H54 (cell line): ENCODE measurements around the gene NOS2.

Experiments used
- DNase-seq: peaks from one replicate; pipeline ENCODE4 v3.0.0; 2011; ENCODE audit warnings: low spot score, mixed read lengths; ENCODE audit not compliant: insufficient read length
- FAIRE-seq: peaks from 3 replicates; lab custom pipeline; 2011; peaks lifted over from hg19 to GRCh38; lab: Jason Lieb, UNC
- POLR2A ChIP-seq: IDR thresholded peaks from 2 replicates; pipeline ENCODE4 v1.6.1; 2011; ENCODE audit warnings: low read depth, mild to moderate bottlenecking, low read length

Gene NOS2

DNA sequence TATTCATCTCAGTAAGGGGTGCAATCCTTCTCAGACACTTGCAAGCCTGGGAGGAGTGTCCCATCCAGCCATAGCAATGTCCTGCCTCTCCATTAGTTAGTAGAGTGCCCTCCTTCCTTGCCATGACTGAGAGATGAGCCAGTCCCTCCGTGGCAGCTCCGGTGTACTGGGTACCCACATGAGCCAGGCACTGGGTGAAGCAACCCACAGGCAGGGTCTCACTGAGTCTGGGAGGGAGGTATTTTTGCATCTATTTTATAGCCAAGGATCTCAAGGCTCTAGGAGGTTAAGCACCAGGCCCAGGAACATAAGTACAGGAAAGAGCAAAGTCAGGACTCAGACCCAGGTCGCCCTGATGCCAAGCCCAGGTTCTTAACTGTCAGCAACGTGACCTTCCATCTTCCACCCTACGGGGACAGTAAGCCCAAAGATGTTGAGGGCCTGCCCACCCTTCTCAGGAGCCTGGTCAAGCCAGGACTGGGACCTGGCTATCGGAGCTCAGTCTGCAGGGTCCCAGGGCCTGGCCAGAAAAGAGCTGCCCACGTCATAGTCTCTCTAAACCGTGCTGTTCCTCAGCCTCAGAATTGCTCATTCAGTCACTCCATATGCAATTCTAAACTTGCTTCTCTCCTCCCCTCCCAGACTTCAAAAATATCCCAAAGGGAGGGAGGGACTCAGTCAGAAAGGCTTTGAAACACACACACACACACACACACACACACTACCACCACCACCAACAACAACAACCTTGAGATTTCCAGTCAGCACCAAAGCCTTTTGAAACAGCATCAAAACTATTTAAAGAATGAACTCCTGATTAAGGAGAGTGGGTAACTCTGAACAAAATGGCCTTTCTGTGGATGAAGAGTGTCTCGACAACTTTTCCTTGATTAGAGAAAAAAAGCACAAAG lies 16.6 kb downstream of the NOS2 start:
- no peak for FAIRE-seq
- TF ChIP-seq POLR2A: no peak
- no peak for DNase-seq

DNA sequence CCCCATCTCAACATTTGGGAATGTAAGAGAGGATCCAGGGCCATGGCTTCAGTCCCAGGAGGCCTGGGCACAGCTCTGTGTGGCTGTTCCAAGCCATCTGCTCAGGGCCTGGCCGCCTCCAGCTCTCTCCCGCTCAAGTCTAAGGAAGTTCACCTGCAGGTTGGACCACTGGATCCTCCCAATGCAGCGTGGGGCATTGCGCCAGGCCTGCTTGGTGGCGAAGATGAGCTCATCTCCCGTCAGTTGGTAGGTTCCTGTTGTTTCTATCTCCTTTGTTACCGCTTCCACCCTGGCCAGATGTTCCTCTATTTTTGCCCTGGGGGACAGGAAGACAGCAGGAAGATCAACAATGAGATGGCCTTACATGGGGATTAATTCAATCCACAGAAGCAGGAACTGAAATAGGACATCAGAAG lies 17.5 kb downstream of the NOS2 start:
- FAIRE-seq (no peak), DNase-seq (no peak)
- no peak for TF ChIP-seq POLR2A

DNA sequence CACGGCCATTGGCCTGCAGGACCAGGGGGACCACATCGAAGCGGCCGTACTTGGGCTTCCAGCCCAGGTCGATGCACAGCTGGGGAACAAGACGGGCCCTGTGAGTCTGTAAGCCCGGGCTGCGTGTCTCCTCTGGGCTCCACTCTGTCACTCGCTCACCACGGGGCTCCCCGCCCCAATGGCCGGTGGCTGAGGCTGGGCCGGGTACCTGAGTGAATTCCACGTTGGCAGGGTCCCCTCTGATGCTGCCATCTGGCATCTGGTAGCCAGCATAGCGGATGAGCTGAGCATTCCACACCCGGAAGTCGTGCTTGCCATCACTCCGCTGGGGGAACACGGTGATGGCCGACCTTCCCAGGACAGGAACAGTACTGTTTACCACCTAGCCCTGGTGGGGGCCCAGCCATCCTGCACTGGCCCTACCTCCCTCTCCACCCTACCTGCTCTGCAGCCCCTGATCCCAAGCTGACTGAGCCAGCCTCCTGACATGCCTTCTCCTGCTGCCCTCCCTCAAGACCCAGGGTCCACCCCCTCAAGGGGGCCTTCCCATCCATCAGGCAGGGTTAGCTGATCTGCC lies 19.4 kb downstream of the NOS2 start:
- TF ChIP-seq POLR2A: no peak
- DNase-seq (no peak), FAIRE-seq (no peak)

DNA sequence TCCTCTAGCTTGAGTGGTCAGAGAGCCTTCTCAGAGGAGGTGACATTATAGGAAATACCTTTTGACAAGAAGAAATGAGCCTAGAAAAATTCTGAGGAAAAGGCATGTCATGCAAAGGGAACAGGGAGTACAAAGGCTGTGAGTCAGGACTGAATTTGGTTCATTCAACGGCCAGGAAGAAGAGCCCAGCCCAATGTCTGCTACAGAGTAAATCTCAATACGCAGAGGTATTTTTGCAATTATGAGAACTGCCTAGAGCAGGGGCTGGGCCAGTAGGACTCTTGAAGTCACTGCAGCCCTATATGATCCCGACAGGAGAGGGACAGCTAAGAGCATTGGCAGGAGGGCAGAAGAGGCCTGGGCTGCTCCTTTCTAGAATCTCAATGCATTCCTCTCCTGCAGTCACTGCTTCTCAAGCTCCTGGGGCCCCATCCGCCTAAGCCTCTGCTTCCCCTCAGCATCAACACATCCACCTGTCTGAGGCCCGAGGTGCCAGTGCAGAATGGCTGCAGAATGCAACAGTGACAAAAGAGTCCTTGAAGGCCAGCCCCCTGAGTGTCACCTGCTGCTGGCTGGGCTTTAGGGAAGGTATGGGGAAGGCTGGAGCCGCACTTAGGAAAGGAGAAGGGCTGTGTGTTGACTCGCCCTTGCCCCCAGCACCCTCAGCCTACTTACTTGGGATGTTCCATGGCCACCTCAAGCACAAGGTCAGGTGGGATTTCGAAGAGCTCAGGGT lies 20.1 kb downstream of the NOS2 start:
- no peak for FAIRE-seq
- no peak for TF ChIP-seq POLR2A

DNA sequence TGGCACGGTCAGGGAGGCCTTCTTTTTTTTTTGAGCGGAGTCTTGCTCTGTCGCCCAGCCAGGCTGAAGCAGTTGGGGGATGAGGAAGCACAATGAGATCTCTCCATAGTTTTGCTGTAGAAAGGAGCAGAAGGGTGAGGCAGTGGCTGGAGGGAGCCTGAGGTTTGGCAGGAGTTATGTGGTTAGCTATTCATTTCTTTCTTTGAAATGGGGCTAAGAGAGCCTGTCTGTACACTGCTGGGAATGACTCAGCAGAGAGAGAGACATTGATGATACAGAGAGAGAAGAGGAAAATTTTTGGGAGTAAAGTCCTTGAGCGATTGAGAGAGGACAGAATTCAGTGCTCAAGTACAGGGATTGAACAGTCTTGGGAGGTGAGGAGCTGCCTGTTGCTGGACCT lies 22.1 kb downstream of the NOS2 start:
- DNase-seq: peak; percentile 18
- no peak for TF ChIP-seq POLR2A
- no peak for FAIRE-seq

More for the DNA sequence above, 20.1 kb downstream of the NOS2 start:
- no peak for DNase-seq

DNA sequence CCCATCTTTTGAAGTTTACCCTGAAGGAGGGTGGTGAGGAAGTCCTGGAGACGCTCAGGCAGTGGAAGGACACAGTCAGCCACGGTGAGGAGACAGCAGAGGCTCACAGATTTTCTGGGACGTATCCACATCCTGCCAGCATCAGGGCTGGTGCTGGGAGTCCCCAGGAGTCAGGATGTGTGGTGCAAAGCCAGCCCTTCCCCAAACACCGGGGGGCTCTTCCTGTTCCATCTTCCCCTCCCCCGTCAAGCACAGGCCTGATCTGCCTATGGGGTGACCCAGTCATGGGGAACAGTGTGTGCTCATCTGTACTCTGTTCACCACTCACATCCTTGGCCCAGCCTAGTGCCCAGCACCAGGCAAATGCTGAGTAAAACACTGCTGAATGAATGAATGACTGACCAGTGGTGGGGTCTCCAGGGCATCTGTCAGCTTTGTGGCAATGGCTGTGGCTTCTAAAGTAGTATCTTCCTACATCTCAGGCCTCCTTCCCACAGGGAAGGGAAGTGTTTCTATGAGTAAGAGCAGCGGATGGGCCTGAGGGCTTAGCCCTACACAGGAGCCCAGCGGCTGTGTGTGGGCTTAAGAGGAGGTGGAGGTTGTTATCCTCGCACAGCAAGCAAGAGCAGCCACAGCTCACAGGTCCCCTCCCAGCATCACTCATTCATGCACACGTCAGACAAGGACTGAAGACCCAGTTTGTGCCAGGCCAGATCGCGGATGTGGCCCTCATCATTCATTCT lies 23.3 kb downstream of the NOS2 start:
- FAIRE-seq (no peak), DNase-seq (no peak)

DNA sequence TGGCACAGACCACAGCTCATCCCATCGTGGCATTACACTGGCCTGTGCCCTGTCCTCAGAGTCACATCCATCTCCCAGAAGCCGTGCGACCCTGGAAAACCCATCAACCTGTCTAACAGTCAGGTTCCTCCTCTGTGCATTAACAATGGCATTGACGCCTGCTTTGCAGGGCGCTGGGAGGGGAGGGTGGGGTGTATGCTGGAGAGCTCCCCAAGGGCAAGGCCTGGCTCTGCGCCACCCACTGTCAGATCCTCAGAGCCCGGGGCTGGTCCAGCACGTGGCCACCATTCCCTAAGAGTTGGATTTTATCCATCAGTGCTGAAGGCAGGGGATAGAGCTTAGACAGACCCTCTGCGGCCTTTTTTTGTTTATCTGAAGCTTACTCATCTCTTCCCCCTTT lies 28.7 kb downstream of the NOS2 start:
- DNase-seq (no peak), FAIRE-seq (no peak)
- no peak for TF ChIP-seq POLR2A

More for the DNA sequence above, 23.3 kb downstream of the NOS2 start:
- TF ChIP-seq POLR2A: no peak

DNA sequence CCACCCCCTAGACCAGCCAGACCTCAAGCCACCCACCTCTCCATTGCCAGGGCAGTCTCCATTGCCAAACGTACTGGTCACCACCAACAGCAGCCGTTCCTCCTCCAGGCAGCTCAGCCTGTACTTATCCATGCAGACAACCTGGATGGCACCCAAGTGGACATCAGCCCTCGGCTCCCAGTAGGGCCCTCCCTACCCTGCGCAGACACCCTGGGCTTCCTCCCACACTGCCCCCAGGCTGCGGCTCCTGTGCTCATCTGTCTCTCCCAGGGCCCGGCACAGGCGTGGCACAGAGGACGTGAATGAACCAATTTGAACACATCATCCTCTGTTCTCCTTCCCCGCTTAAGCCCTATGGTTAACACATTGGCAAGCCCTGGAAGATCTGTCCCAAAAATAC lies 29.5 kb downstream of the NOS2 start:
- no peak for DNase-seq
- no peak for FAIRE-seq
- TF ChIP-seq POLR2A: no peak

DNA sequence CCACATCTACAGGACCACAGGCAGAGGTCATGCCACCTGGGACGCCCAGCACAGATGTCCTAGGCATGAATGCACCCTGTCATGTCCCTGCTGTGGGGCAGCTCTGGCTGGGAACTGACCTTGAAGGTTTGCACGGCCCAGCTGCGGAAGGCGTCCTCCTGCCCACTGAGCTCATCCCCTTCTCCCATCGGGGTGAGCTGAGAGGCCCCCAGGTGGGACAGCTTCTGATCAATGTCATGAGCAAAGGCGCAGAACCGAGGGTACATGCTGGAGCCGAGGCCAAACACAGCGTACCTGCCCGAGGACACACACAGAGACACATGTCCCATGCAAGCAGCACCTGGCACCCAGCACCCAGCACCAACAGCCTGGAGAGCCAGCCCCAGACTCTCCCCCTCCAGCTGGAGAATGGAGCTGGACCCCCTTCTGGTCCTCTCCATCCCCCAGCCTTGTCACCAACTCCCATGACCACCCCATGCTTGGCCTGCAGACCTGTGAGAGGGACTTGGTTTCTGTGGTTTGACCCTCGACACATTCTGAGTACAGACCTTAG lies 31.4 kb downstream of the NOS2 start:
- no peak for TF ChIP-seq POLR2A
- DNase-seq (no peak), FAIRE-seq (no peak)

DNA sequence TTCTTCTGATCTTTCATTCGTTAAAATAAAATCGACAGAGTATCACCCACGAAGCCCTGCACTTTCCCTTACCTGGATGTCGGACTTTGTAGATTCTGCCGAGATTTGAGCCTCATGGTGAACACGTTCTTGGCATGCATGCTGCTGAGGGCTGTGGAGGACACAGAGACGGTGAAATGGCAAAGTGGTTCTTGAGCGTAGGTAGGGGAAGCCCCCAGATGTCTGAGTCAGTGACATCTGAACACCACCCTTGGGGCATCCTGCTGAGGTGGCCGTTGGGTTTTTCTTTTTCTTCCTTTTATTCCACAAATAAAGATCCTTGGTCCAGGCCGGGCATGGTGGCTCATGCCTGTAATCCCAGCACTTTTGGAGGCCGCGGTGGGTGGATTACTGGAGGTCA lies 33.9 kb downstream of the NOS2 start:
- no peak for DNase-seq
- no peak for TF ChIP-seq POLR2A
- FAIRE-seq: no peak

DNA sequence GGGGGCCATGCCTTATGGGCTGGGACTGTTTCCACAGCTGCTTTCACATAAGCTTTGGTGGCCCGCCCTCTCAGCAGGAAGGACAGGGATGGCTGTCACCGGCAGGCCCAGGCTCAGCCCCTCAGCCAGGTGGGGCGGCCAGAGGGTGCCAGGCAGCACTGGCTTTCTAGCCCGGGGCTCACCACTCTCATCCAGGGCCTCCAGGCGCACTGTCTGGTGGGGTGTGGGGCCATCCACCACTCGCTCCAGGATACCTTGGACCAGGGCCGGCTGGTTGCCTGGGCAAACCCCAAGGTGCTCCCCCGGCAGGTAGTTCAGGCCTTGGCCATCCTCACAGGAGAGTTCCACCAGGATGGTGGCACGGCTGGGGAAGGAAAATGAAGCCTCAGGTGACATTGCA lies 35.0 kb downstream of the NOS2 start:
- FAIRE-seq (no peak), DNase-seq (no peak)
- no peak for TF ChIP-seq POLR2A

DNA sequence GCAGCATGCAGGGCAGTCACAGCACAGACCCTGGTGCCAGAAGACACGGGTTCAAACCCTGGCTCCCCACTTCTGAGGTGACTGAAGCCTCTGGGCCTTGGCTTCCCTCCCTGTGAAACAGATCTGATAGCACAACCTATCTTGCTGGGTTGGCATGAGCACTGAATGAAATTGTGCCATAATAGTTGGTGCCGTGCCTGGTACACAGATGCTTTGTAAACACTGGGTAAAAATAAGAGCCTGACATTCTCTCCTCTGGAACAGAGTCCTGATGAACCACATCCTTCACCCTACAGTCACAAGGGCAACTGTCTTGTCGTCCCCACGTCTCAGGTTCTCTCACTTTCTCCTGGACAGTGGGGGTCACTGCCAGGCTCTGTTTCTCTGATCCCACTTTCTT lies 35.7 kb downstream of the NOS2 start:
- DNase-seq (no peak), FAIRE-seq (no peak)
- no peak for TF ChIP-seq POLR2A
